Measurements from ENCODE around the gene KLHL10.

KLHL10 gene

GRCh38 chr17:41869426-41869825 is 31.8 kb downstream of the KLHL10 start:
- H2AFZ ChIP-seq (ENCODE audit: insufficient read depth, low read length, poor library complexity) = no peak overlapping the region
- no peak overlapping the region for H3K27ac ChIP-seq (ENCODE audit: low read depth, low read length)
- H3K79me1 ChIP-seq (ENCODE audit: low read length) = peaks cover 6% of the 10 kb centered on the region
- H3K4ac ChIP-seq (ENCODE audit: low read depth, low read length) = no peak overlapping the region
- no peak overlapping the region for H2AK5ac ChIP-seq (ENCODE audit: low read length)
- H4K91ac ChIP-seq (ENCODE audit: low read depth, low read length) = no peak overlapping the region
- DNase-seq = no peak
- H2BK12ac ChIP-seq (ENCODE audit: low read length) = no peak overlapping the region
- WGBS (ENCODE audit: extremely low coverage, insufficient coverage, insufficient read length) = no CpG with 5 or more reads among the region's 9 CpGs
- H3K18ac ChIP-seq (ENCODE audit: low read length) = no peak overlapping the region
- no peak overlapping the region for H2BK120ac ChIP-seq (ENCODE audit: insufficient read depth, low read length, poor library complexity)
- no peak overlapping the region for H4K12ac ChIP-seq (ENCODE audit: low read depth, low read length)
- H2BK5ac ChIP-seq (ENCODE audit: low read depth, low read length, poor library complexity) = no peak overlapping the region
- no peak overlapping the region for H3K4me2 ChIP-seq (ENCODE audit: low read length)
- peaks cover 47 to 60% of the 10 kb centered on the region in 2 experiments for H3K36me3 ChIP-seq (ENCODE audit: control insufficient read depth in 1 of 2, insufficient read depth in 2 of 2, low read length in 2 of 2)
- no peaks in the 10 kb centered on the region for H3K4me1 ChIP-seq (ENCODE audit: control insufficient read depth in 1 of 2, insufficient read depth in 2 of 2, low read length in 2 of 2)
- H3K9me3 ChIP-seq (ENCODE audit: insufficient read depth, low read depth, low read length) = no peaks in the 10 kb centered on the region
- H4K8ac ChIP-seq (ENCODE audit: low read depth, low read length) = no peak overlapping the region
- peaks cover 5% of the 10 kb centered on the region for H3K79me2 ChIP-seq (ENCODE audit: control insufficient read depth, insufficient read depth, low read length, poor library complexity)
- H3K23ac ChIP-seq (ENCODE audit: low read length) = no peak overlapping the region
- no peak overlapping the region for H3K4me3 ChIP-seq (ENCODE audit: low read depth, low read length)
- H3K9ac ChIP-seq (ENCODE audit: low read length) = no peak overlapping the region
- H3K14ac ChIP-seq (ENCODE audit: low read length) = no peak overlapping the region
- no peaks in the 10 kb centered on the region for H3K27me3 ChIP-seq (ENCODE audit: insufficient read depth, low read length)

GRCh38 chr17:41870097-41870496 is 32.5 kb downstream of the KLHL10 start:
- WGBS (ENCODE audit: extremely low coverage, insufficient coverage, insufficient read length) = no CpG with 5 or more reads among the region's 2 CpGs
- Histone ChIP-seq H3K18ac (ENCODE audit: low read length) (no peak overlapping the region), H3K36me3 (ENCODE audit: control insufficient read depth in 1 of 2, insufficient read depth in 2 of 2, low read length in 2 of 2) (peaks cover 49 to 63% of the 10 kb centered on the region in 2 experiments), H3K4me1 (ENCODE audit: control insufficient read depth in 1 of 2, insufficient read depth in 2 of 2, low read length in 2 of 2) (no peaks in the 10 kb centered on the region), H3K79me1 (ENCODE audit: low read length) (peaks cover under 1% of the 10 kb centered on the region), H2BK5ac (ENCODE audit: low read depth, low read length, poor library complexity) (no peak overlapping the region), H3K4me2 (ENCODE audit: low read length) (no peak overlapping the region), H3K79me2 (ENCODE audit: control insufficient read depth, insufficient read depth, low read length, poor library complexity) (peaks cover under 1% of the 10 kb centered on the region), H4K12ac (ENCODE audit: low read depth, low read length) (no peak overlapping the region), H3K4ac (ENCODE audit: low read depth, low read length) (no peak overlapping the region), H2BK120ac (ENCODE audit: insufficient read depth, low read length, poor library complexity) (no peak overlapping the region), H3K27me3 (ENCODE audit: insufficient read depth, low read length) (no peaks in the 10 kb centered on the region), H4K91ac (ENCODE audit: low read depth, low read length) (no peak overlapping the region), H2BK12ac (ENCODE audit: low read length) (no peak overlapping the region), H2AK5ac (ENCODE audit: low read length) (no peak overlapping the region), H3K27ac (ENCODE audit: low read depth, low read length) (no peak overlapping the region), H4K8ac (ENCODE audit: low read depth, low read length) (no peak overlapping the region), H3K4me3 (ENCODE audit: low read depth, low read length) (no peak overlapping the region), H3K9ac (ENCODE audit: low read length) (no peak overlapping the region), H2AFZ (ENCODE audit: insufficient read depth, low read length, poor library complexity) (no peak overlapping the region), H3K9me3 (ENCODE audit: insufficient read depth, low read depth, low read length) (no peaks in the 10 kb centered on the region), H3K14ac (ENCODE audit: low read length) (no peak overlapping the region), H3K23ac (ENCODE audit: low read length) (no peak overlapping the region)
- no peak for DNase-seq

GRCh38 chr17:41870627-41871026 is 33.0 kb downstream of the KLHL10 start:
- Histone ChIP-seq H3K4me1 (ENCODE audit: control insufficient read depth in 1 of 2, insufficient read depth in 2 of 2, low read length in 2 of 2) (no peaks in the 10 kb centered on the region), H3K79me2 (ENCODE audit: control insufficient read depth, insufficient read depth, low read length, poor library complexity) (no peaks in the 10 kb centered on the region), H3K36me3 (ENCODE audit: control insufficient read depth in 1 of 2, insufficient read depth in 2 of 2, low read length in 2 of 2) (peaks cover 51 to 65% of the 10 kb centered on the region in 2 experiments), H3K4ac (ENCODE audit: low read depth, low read length) (no peak overlapping the region), H3K18ac (ENCODE audit: low read length) (no peak overlapping the region), H3K23ac (ENCODE audit: low read length) (no peak overlapping the region), H4K8ac (ENCODE audit: low read depth, low read length) (no peak overlapping the region), H2AK5ac (ENCODE audit: low read length) (no peak overlapping the region), H2AFZ (ENCODE audit: insufficient read depth, low read length, poor library complexity) (no peak overlapping the region), H3K27ac (ENCODE audit: low read depth, low read length) (no peak overlapping the region), H4K91ac (ENCODE audit: low read depth, low read length) (no peak overlapping the region), H3K4me2 (ENCODE audit: low read length) (no peak overlapping the region), H3K14ac (ENCODE audit: low read length) (no peak overlapping the region), H4K12ac (ENCODE audit: low read depth, low read length) (no peak overlapping the region), H2BK12ac (ENCODE audit: low read length) (no peak overlapping the region), H3K79me1 (ENCODE audit: low read length) (no peaks in the 10 kb centered on the region), H3K9me3 (ENCODE audit: insufficient read depth, low read depth, low read length) (no peaks in the 10 kb centered on the region), H3K27me3 (ENCODE audit: insufficient read depth, low read length) (no peaks in the 10 kb centered on the region), H2BK5ac (ENCODE audit: low read depth, low read length, poor library complexity) (no peak overlapping the region), H2BK120ac (ENCODE audit: insufficient read depth, low read length, poor library complexity) (no peak overlapping the region), H3K9ac (ENCODE audit: low read length) (no peak overlapping the region), H3K4me3 (ENCODE audit: low read depth, low read length) (no peak overlapping the region)
- WGBS (ENCODE audit: extremely low coverage, insufficient coverage, insufficient read length) = no CpG with 5 or more reads among the region's 7 CpGs
- DNase-seq = no peak

GRCh38 chr17:41871789-41872188 is 34.2 kb downstream of the KLHL10 start:
- Histone ChIP-seq H4K8ac (ENCODE audit: low read depth, low read length) (no peak overlapping the region), H3K9me3 (ENCODE audit: insufficient read depth, low read depth, low read length) (no peaks in the 10 kb centered on the region), H3K23ac (ENCODE audit: low read length) (no peak overlapping the region), H3K18ac (ENCODE audit: low read length) (no peak overlapping the region), H3K79me2 (ENCODE audit: control insufficient read depth, insufficient read depth, low read length, poor library complexity) (no peaks in the 10 kb centered on the region), H4K12ac (ENCODE audit: low read depth, low read length) (no peak overlapping the region), H3K79me1 (ENCODE audit: low read length) (no peaks in the 10 kb centered on the region), H3K4me2 (ENCODE audit: low read length) (no peak overlapping the region), H4K91ac (ENCODE audit: low read depth, low read length) (no peak overlapping the region), H3K36me3 (ENCODE audit: control insufficient read depth in 1 of 2, insufficient read depth in 2 of 2, low read length in 2 of 2) (peaks cover 47 to 62% of the 10 kb centered on the region in 2 experiments), H2BK120ac (ENCODE audit: insufficient read depth, low read length, poor library complexity) (no peak overlapping the region), H3K4me1 (ENCODE audit: control insufficient read depth in 1 of 2, insufficient read depth in 2 of 2, low read length in 2 of 2) (no peaks in the 10 kb centered on the region), H3K9ac (ENCODE audit: low read length) (peak overlapping the region; percentile 28), H2AK5ac (ENCODE audit: low read length) (no peak overlapping the region), H3K27me3 (ENCODE audit: insufficient read depth, low read length) (no peaks in the 10 kb centered on the region), H2AFZ (ENCODE audit: insufficient read depth, low read length, poor library complexity) (no peak overlapping the region), H3K14ac (ENCODE audit: low read length) (no peak overlapping the region), H2BK12ac (ENCODE audit: low read length) (no peak overlapping the region), H2BK5ac (ENCODE audit: low read depth, low read length, poor library complexity) (no peak overlapping the region), H3K4me3 (ENCODE audit: low read depth, low read length) (no peak overlapping the region), H3K27ac (ENCODE audit: low read depth, low read length) (no peak overlapping the region), H3K4ac (ENCODE audit: low read depth, low read length) (no peak overlapping the region)
- WGBS (ENCODE audit: extremely low coverage, insufficient coverage, insufficient read length) = no CpG with 5 or more reads among the region's 10 CpGs
- DNase-seq = no peak
